HG03175 (cell line): ENCODE data around the gene MAGEA11.
"Not testable (repeated sequence)": the region's sequence is repeated elsewhere in the genome, so short reads cannot be mapped to it uniquely, and the experiment has no call there.

Experiments
- ATAC-seq: cut with Tn5 transposase; IDR thresholded peaks from one replicate; pipeline ENCODE4 v1.9.1; 2021; ENCODE audit warnings: mild to moderate bottlenecking, moderate library complexity; ENCODE audit not compliant: unreplicated experiment

The MAGEA11 gene

GRCh38 chrX:149716632-149717031 lies 4.8 kb downstream of the MAGEA11 start:
- ATAC-seq, result no peak

GRCh38 chrX:149717803-149718202 lies 5.9 kb downstream of the MAGEA11 start:
- no peak for ATAC-seq

GRCh38 chrX:149718757-149719156 lies 6.9 kb downstream of the MAGEA11 start:
- ATAC-seq, result no peak

- no peak for ATAC-seq
These were observed 8.3 kb downstream of the MAGEA11 start for GRCh38 chrX:149720021-149720689.

GRCh38 chrX:149721241-149721640 lies 9.4 kb downstream of the MAGEA11 start:
- ATAC-seq, result not testable (repeated sequence)

- ATAC-seq, result no peak
These were observed 9.9 kb downstream of the MAGEA11 start for GRCh38 chrX:149721778-149722177.

GRCh38 chrX:149723583-149724118 lies 11.8 kb downstream of the MAGEA11 start:
- not testable (repeated sequence) for ATAC-seq

GRCh38 chrX:149727308-149727707 lies 15.4 kb downstream of the MAGEA11 start:
- ATAC-seq, result not testable (repeated sequence)

GRCh38 chrX:149742269-149742668 lies 30.4 kb downstream of the MAGEA11 start:
- not testable (repeated sequence) for ATAC-seq

- ATAC-seq, result not testable (repeated sequence)
These were observed 34.6 kb downstream of the MAGEA11 start for GRCh38 chrX:149746390-149747007.

- ATAC-seq, result no peak
These were observed 45.6 kb downstream of the MAGEA11 start for GRCh38 chrX:149757206-149758067.

GRCh38 chrX:149758068-149758714 lies 46.3 kb downstream of the MAGEA11 start:
- no peak for ATAC-seq

- ATAC-seq, result not testable (repeated sequence)
These were observed 46.8 kb downstream of the MAGEA11 start for GRCh38 chrX:149758715-149759078.

- ATAC-seq, result no peak
These were observed 48.0 kb downstream of the MAGEA11 start for GRCh38 chrX:149759824-149760223.

GRCh38 chrX:149760965-149761364 lies 49.1 kb downstream of the MAGEA11 start:
- no peak for ATAC-seq

GRCh38 chrX:149761858-149762674 lies 50.2 kb downstream of the MAGEA11 start:
- ATAC-seq, result not testable (repeated sequence)

GRCh38 chrX:149762696-149763614 lies 51.1 kb downstream of the MAGEA11 start:
- ATAC-seq, result no peak
